GM23338 (cell line): ENCODE data around the gene AP5Z1. TPM values are rescaled to one million over a fixed set of nuclear protein-coding genes. Genes with fewer than 3 reads are reported as not detected.

Experiments used
- ATAC-seq: fragments of 200-7000 bp; cut with Tn5 transposase; 3 replicates; pipeline ENCODE4 v1.9.1; 2020
- DNase-seq: peaks from one replicate; pipeline ENCODE4 v3.0.0-alpha.2; 2015; ENCODE audit warnings: low spot score
- H2AFZ ChIP-seq: fragments of 200-600 bp; sonication (generic); 2 replicates; pipeline ENCODE4 v1.8.0; 2016; ENCODE audit warnings: antibody characterized with exemption, mild to moderate bottlenecking, moderate library complexity
- H3F3A ChIP-seq: fragments of 200-600 bp; sonication (generic); replicated peaks from 2 replicates; pipeline ENCODE4 v1.8.0; 2017; ENCODE audit warnings: antibody characterized with exemption, mixed run types, low read depth
- H3K27ac ChIP-seq: fragments of 200-600 bp; sonication (generic); 2 replicates; pipeline ENCODE4 v1.6.1; 2016; ENCODE audit warnings: low read depth
- H3K27me3 ChIP-seq: fragments of 200-600 bp; sonication (generic); 2 replicates; pipeline ENCODE4 v1.8.0; 2016; ENCODE audit warnings: mild to moderate bottlenecking, mixed run types, moderate library complexity; ENCODE audit not compliant: insufficient read depth
- H3K36me3 ChIP-seq: fragments of 200-600 bp; sonication (generic); 2 replicates; pipeline ENCODE4 v1.8.0; 2016; ENCODE audit warnings: mild to moderate bottlenecking; ENCODE audit not compliant: insufficient read depth
- H3K4me1 ChIP-seq: fragments of 200-600 bp; sonication (generic); 2 replicates; pipeline ENCODE4 v1.8.0; 2016; ENCODE audit warnings: mild to moderate bottlenecking, moderate library complexity; ENCODE audit not compliant: insufficient read depth
- H3K4me2 ChIP-seq: fragments of 200-600 bp; sonication (generic); 2 replicates; pipeline ENCODE4 v1.7.1; 2017; ENCODE audit warnings: mixed run types
- H3K4me3 ChIP-seq: fragments of 200-600 bp; sonication (generic); 2 replicates; pipeline ENCODE4 v1.6.1; 2016; ENCODE audit warnings: mixed run types
- H3K79me2 ChIP-seq: fragments of 200-600 bp; sonication (generic); replicated peaks from 2 replicates; pipeline ENCODE4 v1.8.0; 2017; ENCODE audit warnings: mild to moderate bottlenecking; ENCODE audit not compliant: insufficient read depth
- H3K9me2 ChIP-seq: fragments of 200-600 bp; sonication (generic); 2 replicates; pipeline ENCODE4 v1.8.0; 2017; ENCODE audit not compliant: insufficient read depth
- H4K20me1 ChIP-seq: fragments of 200-600 bp; sonication (generic); replicated peaks from 2 replicates; pipeline ENCODE4 v1.8.0; 2017; ENCODE audit warnings: mild to moderate bottlenecking; ENCODE audit not compliant: insufficient read depth
- H3K27ac Mint-ChIP-seq: 2 replicates; pipeline ENCODE4 v1.8.0; 2020; ENCODE audit warnings: inconsistent platforms, mild to moderate bottlenecking, moderate library complexity, mixed read lengths
- H3K27me3 Mint-ChIP-seq: 3 replicates; pipeline ENCODE4 v1.8.0; 2022; ENCODE audit warnings: low read depth, mild to moderate bottlenecking, moderate library complexity, mixed read lengths, inconsistent platforms; ENCODE audit not compliant: insufficient read depth, poor library complexity
- H3K36me3 Mint-ChIP-seq: 3 replicates; pipeline ENCODE4 v1.8.0; 2021; ENCODE audit warnings: low read depth, mild to moderate bottlenecking, inconsistent platforms, moderate library complexity, mixed read lengths
- H3K4me1 Mint-ChIP-seq: 3 replicates; pipeline ENCODE4 v1.8.0; 2020; ENCODE audit warnings: mild to moderate bottlenecking, inconsistent platforms, mixed read lengths
- H3K4me3 Mint-ChIP-seq: 3 replicates; pipeline ENCODE4 v1.8.0; 2021; ENCODE audit warnings: moderate library complexity, mild to moderate bottlenecking, inconsistent platforms, mixed read lengths
- H3K9me3 Mint-ChIP-seq: 3 replicates; pipeline ENCODE4 v1.8.0; 2020; ENCODE audit warnings: moderate library complexity, mild to moderate bottlenecking, inconsistent platforms, mixed read lengths
- JUNB ChIP-seq: IDR thresholded peaks from one replicate; pipeline ENCODE4 v1.6.1; 2016; ENCODE audit warnings: antibody characterized with exemption; ENCODE audit not compliant: unreplicated experiment
- NANOG ChIP-seq: IDR thresholded peaks from 2 replicates; pipeline ENCODE4 v1.6.1; 2016; ENCODE audit warnings: antibody characterized with exemption, borderline replicate concordance
- POLR2AphosphoS5 ChIP-seq: IDR thresholded peaks from 2 replicates; pipeline ENCODE4 v1.6.1; 2016; ENCODE audit warnings: antibody characterized with exemption, low read depth
- STAT1 ChIP-seq: IDR thresholded peaks from one replicate; pipeline ENCODE4 v1.6.1; 2016; ENCODE audit warnings: antibody characterized with exemption; ENCODE audit not compliant: unreplicated experiment
- ZNF114 ChIP-seq: fragments of 250-450 bp; sonication (Bioruptor Pico); IDR thresholded peaks from 2 replicates; pipeline ENCODE4 v1.5.0; 2020; ENCODE audit warnings: mild to moderate bottlenecking, moderate library complexity
- ZNF331 ChIP-seq: fragments of 250-450 bp; sonication (Bioruptor Pico); IDR thresholded peaks from 2 replicates; pipeline ENCODE4 v1.5.0; 2020; ENCODE audit warnings: low read depth, mild to moderate bottlenecking, moderate library complexity
- polyA plus RNA-seq: library from polyadenylated mRNA; unstranded; fragments of >200 nt; fragmentation: Nextera tagmentation; extraction: Ambion mirVana; gene quantifications from 2 replicates; pipeline ENCODE4 v1.2.1, GENCODE V29; 2016
- total RNA-seq: library from RNA; depleted of rRNA; stranded (reverse); fragments of >200 nt; shearing (Covaris generic); gene quantifications from 2 replicates; pipeline ENCODE4 v1.2.3, GENCODE V29; 2014
- TF ChIP-seq, protein P1 (sequence below): IDR thresholded peaks from one replicate; pipeline ENCODE4 v1.6.1; 2018; ENCODE audit warnings: antibody characterized with exemption; ENCODE audit not compliant: unreplicated experiment
- TF ChIP-seq, protein P2 (sequence below), 2 experiments: fragments of 200-600 bp in 1 of 2; sonication (generic) in 1 of 2; conservative IDR thresholded peaks; 2 replicates each; pipeline versions ENCODE4 v1.5.1 to v1.6.1; 2016 to 2017; ENCODE audit warnings: antibody characterized with exemption in 2 of 2, low read depth in 2 of 2, mild to moderate bottlenecking in 2 of 2, moderate library complexity in 1 of 2

AP5Z1 gene
- total and polyA plus RNA-seq, 2 experiments from 2014 or later: 16.3 to 31.2 TPM

DNA sequence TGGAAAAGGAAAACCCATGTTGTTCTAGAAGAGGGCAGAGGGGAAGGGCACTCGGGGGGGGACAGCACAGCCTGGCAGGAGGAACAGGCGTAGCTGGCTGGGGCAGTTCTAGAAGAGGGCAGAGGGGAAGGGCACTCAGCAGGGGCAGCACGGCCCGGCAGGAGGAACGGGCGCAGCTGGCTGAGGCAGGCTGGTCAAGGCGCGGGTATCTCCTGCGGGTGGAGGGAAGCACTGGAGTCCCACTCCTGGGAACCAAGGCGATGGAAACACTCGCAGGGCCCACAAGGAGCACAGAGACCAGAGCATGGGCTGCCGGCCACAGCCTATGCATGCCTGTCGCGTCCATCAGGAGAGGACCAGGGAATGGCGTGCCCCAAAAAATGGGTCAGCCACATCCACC is 49.7 kb downstream of the AP5Z1 start:
- Histone ChIP-seq H3K9me2 (no peaks in the 10 kb centered on the region), H3K4me2 (no peak overlapping the region), H3F3A (no peaks in the 10 kb centered on the region), H3K36me3 (no peaks in the 10 kb centered on the region), H3K27me3 (no peaks in the 10 kb centered on the region), H4K20me1 (no peaks in the 10 kb centered on the region), H3K79me2 (no peaks in the 10 kb centered on the region), H3K4me3 (no peak overlapping the region), H3K27ac (no peak overlapping the region), H2AFZ (no peak overlapping the region), H3K4me1 (no peaks in the 10 kb centered on the region)
- Mint-ChIP-seq H3K9me3 (no peaks in the 10 kb centered on the region; the same call in 2 of the 3 replicates), H3K27me3 (peaks cover 6% of the 10 kb centered on the region), H3K27ac (no peak overlapping the region; the same call in 1 of the 2 replicates), H3K36me3 (no peaks in the 10 kb centered on the region), H3K4me3 (no peak overlapping the region), H3K4me1 (no peaks in the 10 kb centered on the region; the same call in 2 of the 3 replicates)
- TF ChIP-seq STAT1: no peak
- TF ChIP-seq JUNB: no peak
- no peak for TF ChIP-seq ZNF331 (CRISPR knock-in tag)
- TF ChIP-seq, protein P1, sequence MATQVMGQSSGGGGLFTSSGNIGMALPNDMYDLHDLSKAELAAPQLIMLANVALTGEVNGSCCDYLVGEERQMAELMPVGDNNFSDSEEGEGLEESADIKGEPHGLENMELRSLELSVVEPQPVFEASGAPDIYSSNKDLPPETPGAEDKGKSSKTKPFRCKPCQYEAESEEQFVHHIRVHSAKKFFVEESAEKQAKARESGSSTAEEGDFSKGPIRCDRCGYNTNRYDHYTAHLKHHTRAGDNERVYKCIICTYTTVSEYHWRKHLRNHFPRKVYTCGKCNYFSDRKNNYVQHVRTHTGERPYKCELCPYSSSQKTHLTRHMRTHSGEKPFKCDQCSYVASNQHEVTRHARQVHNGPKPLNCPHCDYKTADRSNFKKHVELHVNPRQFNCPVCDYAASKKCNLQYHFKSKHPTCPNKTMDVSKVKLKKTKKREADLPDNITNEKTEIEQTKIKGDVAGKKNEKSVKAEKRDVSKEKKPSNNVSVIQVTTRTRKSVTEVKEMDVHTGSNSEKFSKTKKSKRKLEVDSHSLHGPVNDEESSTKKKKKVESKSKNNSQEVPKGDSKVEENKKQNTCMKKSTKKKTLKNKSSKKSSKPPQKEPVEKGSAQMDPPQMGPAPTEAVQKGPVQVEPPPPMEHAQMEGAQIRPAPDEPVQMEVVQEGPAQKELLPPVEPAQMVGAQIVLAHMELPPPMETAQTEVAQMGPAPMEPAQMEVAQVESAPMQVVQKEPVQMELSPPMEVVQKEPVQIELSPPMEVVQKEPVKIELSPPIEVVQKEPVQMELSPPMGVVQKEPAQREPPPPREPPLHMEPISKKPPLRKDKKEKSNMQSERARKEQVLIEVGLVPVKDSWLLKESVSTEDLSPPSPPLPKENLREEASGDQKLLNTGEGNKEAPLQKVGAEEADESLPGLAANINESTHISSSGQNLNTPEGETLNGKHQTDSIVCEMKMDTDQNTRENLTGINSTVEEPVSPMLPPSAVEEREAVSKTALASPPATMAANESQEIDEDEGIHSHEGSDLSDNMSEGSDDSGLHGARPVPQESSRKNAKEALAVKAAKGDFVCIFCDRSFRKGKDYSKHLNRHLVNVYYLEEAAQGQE: no peak
- TF ChIP-seq, protein P2, sequence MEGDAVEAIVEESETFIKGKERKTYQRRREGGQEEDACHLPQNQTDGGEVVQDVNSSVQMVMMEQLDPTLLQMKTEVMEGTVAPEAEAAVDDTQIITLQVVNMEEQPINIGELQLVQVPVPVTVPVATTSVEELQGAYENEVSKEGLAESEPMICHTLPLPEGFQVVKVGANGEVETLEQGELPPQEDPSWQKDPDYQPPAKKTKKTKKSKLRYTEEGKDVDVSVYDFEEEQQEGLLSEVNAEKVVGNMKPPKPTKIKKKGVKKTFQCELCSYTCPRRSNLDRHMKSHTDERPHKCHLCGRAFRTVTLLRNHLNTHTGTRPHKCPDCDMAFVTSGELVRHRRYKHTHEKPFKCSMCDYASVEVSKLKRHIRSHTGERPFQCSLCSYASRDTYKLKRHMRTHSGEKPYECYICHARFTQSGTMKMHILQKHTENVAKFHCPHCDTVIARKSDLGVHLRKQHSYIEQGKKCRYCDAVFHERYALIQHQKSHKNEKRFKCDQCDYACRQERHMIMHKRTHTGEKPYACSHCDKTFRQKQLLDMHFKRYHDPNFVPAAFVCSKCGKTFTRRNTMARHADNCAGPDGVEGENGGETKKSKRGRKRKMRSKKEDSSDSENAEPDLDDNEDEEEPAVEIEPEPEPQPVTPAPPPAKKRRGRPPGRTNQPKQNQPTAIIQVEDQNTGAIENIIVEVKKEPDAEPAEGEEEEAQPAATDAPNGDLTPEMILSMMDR (conservative IDR thresholded peaks at IDR 0.05; ENCODE audit: low read depth in 2 of 2): no peak
- TF ChIP-seq ZNF114: no peak
- DNase-seq: no peak
- no peak for ATAC-seq

DNA sequence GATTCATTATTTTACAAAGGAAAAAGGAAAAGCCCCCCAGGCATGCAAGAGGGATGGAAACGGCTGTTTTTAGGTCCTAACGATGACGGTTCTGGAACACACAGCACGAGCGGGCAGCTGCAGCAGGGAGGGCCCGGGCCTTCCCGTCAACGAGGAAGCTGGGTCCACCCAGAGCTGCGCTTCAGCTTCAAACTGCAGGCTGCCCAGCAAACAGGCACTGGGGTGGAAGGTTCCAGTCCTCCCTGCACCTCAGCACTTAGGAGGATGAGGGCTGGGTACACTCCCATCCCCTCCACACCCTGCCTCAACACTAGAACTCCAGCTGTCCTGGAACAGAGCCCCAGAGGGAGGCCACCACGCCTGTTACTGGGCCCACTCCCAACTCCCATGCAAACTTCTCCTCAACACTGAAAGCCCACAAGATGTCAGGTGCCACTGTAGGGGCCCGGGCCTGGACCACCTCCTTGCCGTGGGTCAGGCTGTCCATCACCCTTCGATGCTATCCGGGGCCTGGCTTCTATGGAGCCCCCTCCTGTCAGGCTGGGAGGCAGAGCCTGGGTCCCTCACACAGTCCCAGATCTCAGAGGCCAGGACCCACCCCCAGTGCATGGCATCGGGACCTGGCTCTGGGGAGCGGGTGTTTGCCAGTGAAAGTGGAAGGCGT is 53.4 kb downstream of the AP5Z1 start:
- no peaks in the 10 kb centered on the region for H3K36me3 Mint-ChIP-seq
- no peaks in the 10 kb centered on the region for H4K20me1 ChIP-seq
- no peaks in the 10 kb centered on the region for H3K27me3 ChIP-seq
- no peak overlapping the region for H3K27ac Mint-ChIP-seq
- H3K4me2 ChIP-seq: no peak overlapping the region
- ATAC-seq (no peak), DNase-seq (no peak)
- no peaks in the 10 kb centered on the region for H3F3A ChIP-seq
- H3K4me1 ChIP-seq: no peaks in the 10 kb centered on the region
- H3K27me3 Mint-ChIP-seq: peaks cover 15% of the 10 kb centered on the region
- no peak overlapping the region for H3K27ac ChIP-seq
- H3K9me2 ChIP-seq: no peaks in the 10 kb centered on the region
- TF ChIP-seq ZNF114 (no peak), POLR2AphosphoS5 (no peak), ZNF331 (CRISPR knock-in tag) (no peak), NANOG (no peak)
- TF ChIP-seq, protein P1: no peak
- no peaks in the 10 kb centered on the region for H3K79me2 ChIP-seq
- H3K4me3 Mint-ChIP-seq: no peak overlapping the region
- H3K36me3 ChIP-seq: no peaks in the 10 kb centered on the region
- no peak overlapping the region for H2AFZ ChIP-seq
- no peak overlapping the region for H3K4me3 ChIP-seq
- peaks cover 2% of the 10 kb centered on the region; the same call in 1 of the 3 replicates for H3K9me3 Mint-ChIP-seq
- H3K4me1 Mint-ChIP-seq: no peaks in the 10 kb centered on the region; the same call in 2 of the 3 replicates
